Measurements from ENCODE around the gene SLC12A8. TPM values are rescaled to one million over a fixed set of nuclear protein-coding genes. Genes with fewer than 3 reads are reported as not detected.

Gene SLC12A8
- total RNA-seq, 1 donor from 2014 or later: 6.1 TPM

DNA sequence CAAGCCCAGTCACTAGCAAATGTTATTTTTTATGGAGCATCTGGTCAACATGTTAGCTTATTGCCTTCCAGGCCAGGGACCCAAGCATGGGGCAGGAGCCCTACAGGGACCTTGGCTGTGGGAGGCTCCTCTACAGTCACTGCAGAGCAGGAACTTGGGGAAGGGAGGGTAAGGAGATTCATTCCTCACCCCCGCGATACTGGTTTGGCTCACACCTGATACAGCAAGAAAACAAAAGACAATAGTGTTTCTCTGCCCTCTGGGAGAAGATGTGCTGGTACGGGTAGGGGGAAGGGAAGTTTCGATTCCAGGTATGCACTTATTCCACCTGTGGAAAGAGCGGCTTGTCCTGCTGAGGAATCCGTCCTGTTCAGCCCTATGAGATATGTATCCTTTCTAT, 77.6 kb downstream of the SLC12A8 start:
- DNase-seq (ENCODE audit: low spot score): no peak
- Mint-ChIP-seq H3K4me1 (ENCODE audit: low read depth) (peaks cover 51% of the 10 kb centered on the region), H3K27me3 (ENCODE audit: low read depth) (no peaks in the 10 kb centered on the region), H3K27ac (ENCODE audit: unreplicated experiment) (no peak overlapping the region), H3K4me3 (ENCODE audit: unreplicated experiment) (no peak overlapping the region), H3K36me3 (ENCODE audit: low read depth) (no peaks in the 10 kb centered on the region), H3K9me3 (ENCODE audit: low read depth) (no peaks in the 10 kb centered on the region)
- TF ChIP-seq, protein P1, sequence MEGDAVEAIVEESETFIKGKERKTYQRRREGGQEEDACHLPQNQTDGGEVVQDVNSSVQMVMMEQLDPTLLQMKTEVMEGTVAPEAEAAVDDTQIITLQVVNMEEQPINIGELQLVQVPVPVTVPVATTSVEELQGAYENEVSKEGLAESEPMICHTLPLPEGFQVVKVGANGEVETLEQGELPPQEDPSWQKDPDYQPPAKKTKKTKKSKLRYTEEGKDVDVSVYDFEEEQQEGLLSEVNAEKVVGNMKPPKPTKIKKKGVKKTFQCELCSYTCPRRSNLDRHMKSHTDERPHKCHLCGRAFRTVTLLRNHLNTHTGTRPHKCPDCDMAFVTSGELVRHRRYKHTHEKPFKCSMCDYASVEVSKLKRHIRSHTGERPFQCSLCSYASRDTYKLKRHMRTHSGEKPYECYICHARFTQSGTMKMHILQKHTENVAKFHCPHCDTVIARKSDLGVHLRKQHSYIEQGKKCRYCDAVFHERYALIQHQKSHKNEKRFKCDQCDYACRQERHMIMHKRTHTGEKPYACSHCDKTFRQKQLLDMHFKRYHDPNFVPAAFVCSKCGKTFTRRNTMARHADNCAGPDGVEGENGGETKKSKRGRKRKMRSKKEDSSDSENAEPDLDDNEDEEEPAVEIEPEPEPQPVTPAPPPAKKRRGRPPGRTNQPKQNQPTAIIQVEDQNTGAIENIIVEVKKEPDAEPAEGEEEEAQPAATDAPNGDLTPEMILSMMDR (IDR thresholded peaks at IDR 0.05): no peak

DNA sequence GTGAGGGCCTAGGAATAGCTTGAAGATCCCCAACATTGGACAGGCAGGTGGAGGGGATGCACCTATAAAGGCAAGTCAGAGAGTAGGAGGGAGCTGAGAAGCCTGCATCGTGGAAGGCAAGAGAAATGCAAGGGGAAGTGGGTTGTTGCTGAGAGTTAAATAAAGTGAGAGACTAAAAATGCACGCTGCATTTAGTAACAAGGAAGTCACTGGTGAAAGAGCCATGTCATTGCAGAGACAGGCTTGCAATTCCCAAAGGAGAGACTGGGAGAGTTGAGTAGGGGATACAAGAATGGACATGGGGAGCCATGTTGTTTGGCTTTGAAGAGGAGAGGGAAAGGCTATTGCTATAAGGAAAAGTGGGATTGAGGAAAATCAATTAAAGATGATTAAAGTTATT, 79.7 kb downstream of the SLC12A8 start:
- Mint-ChIP-seq H3K27ac (ENCODE audit: unreplicated experiment) (no peak overlapping the region), H3K9me3 (ENCODE audit: low read depth) (no peaks in the 10 kb centered on the region), H3K36me3 (ENCODE audit: low read depth) (no peaks in the 10 kb centered on the region), H3K4me1 (ENCODE audit: low read depth) (peaks cover 54% of the 10 kb centered on the region), H3K27me3 (ENCODE audit: low read depth) (no peaks in the 10 kb centered on the region), H3K4me3 (ENCODE audit: unreplicated experiment) (no peak overlapping the region)
- DNase-seq (ENCODE audit: low spot score): no peak
- TF ChIP-seq, protein P1 (IDR thresholded peaks at IDR 0.05): no peak

- TF ChIP-seq, protein P1 (IDR thresholded peaks at IDR 0.05): no peak
- Mint-ChIP-seq H3K9me3 (ENCODE audit: low read depth) (no peaks in the 10 kb centered on the region), H3K36me3 (ENCODE audit: low read depth) (no peaks in the 10 kb centered on the region), H3K27ac (ENCODE audit: unreplicated experiment) (peak overlapping the region; percentile 95), H3K4me3 (ENCODE audit: unreplicated experiment) (peak overlapping the region; percentile 43), H3K4me1 (ENCODE audit: low read depth) (peaks cover 56% of the 10 kb centered on the region), H3K27me3 (ENCODE audit: low read depth) (no peaks in the 10 kb centered on the region)
- no peak for DNase-seq (ENCODE audit: low spot score)
Observed at GRCh38 chr3:125129512-125129997, 83.0 kb downstream of the SLC12A8 start.

DNA sequence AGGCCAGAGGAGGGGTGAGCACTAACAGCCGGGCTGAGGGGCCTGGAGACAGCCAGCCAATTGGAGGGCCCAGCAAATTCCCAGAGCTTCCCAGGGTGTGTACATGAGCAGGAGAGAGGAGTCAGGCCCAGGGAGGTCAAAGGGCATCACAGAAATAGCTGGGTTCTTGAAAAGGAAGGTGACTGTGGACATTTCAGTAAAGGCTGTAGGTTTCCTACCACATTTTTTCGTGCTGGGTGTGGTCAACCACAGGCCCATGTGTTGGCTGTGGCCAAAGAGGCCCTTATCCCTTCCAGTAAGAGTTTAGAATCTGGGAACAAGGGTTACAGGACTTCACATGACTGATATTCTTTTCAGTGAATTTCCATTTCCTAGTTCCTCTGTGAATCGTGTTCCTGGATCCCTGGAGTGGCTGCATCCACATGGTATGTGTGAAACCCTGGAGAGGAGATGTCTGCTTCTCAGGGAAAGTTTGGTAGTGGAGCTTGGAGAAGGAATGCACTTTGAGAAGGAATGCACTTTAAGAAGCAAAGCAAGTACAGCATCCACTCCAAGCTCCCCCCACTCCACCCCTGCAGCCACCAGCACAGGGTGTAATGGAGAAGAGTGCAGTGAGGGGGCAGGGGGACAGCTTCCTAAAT, 83.6 kb downstream of the SLC12A8 start:
- DNase-seq (ENCODE audit: low spot score): no peak
- no peaks in the 10 kb centered on the region for H3K27me3 Mint-ChIP-seq (ENCODE audit: low read depth)
- TF ChIP-seq, protein P1 (IDR thresholded peaks at IDR 0.05): no peak

DNA sequence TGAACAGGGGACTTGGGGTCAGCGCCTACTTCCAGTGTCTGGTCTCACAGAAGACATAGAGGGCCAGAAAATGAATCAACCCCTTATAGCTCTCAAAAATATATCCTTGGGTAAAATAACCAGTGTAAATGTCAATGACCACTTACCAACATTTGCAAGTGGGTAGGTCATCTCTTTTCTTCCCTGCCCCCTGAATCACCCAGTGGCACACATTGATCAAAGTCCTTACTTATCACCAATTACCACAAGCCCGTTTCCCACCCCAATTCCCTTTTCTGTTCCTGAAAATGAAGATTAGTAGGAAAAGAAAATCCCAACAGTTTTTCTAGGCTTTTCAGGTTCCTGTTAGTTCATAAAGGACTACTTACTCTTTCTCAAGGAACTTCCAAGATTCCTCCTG, 86.2 kb downstream of the SLC12A8 start:
- H3K27ac Mint-ChIP-seq (ENCODE audit: unreplicated experiment): no peak overlapping the region
- no peaks in the 10 kb centered on the region for H3K9me3 Mint-ChIP-seq (ENCODE audit: low read depth)
- TF ChIP-seq, protein P1 (IDR thresholded peaks at IDR 0.05): no peak
- no peak for DNase-seq (ENCODE audit: low spot score)
- H3K36me3 Mint-ChIP-seq (ENCODE audit: low read depth): no peaks in the 10 kb centered on the region
- peaks cover 61% of the 10 kb centered on the region for H3K4me1 Mint-ChIP-seq (ENCODE audit: low read depth)
- no peak overlapping the region for H3K4me3 Mint-ChIP-seq (ENCODE audit: unreplicated experiment)
- H3K27me3 Mint-ChIP-seq (ENCODE audit: low read depth): no peaks in the 10 kb centered on the region

More for the DNA sequence above, 83.6 kb downstream of the SLC12A8 start:
- Mint-ChIP-seq H3K36me3 (ENCODE audit: low read depth) (no peaks in the 10 kb centered on the region), H3K9me3 (ENCODE audit: low read depth) (no peaks in the 10 kb centered on the region), H3K4me1 (ENCODE audit: low read depth) (peaks cover 58% of the 10 kb centered on the region), H3K4me3 (ENCODE audit: unreplicated experiment) (peak overlapping the region; percentile 43), H3K27ac (ENCODE audit: unreplicated experiment) (peak overlapping the region; percentile 95)
